HG03575 (cell line): ENCODE results near the gene CRYBG2.
"Not testable (repeated sequence)": the region's sequence is repeated elsewhere in the genome, so short reads cannot be mapped to it uniquely, and the experiment has no call there.

ENCODE experiments used
- ATAC-seq: cut with Tn5 transposase; IDR thresholded peaks from one replicate; pipeline ENCODE4 v1.9.1; 2021; ENCODE audit not compliant: unreplicated experiment, insufficient number of reproducible peaks, low FRiP score; ENCODE audit errors: extremely low read depth

The CRYBG2 gene

GRCh38 chr1:26353210-26353859, 595 bp downstream of the CRYBG2 start:
- no peak for ATAC-seq

- ATAC-seq: no peak
Observed at GRCh38 chr1:26352338-26352679, 1.6 kb downstream of the CRYBG2 start.

- no peak for ATAC-seq
Observed at GRCh38 chr1:26351590-26352337, 2.2 kb downstream of the CRYBG2 start.

- ATAC-seq: no peak
Observed at GRCh38 chr1:26350701-26351589, 3.0 kb downstream of the CRYBG2 start.

GRCh38 chr1:26350343-26350700, 3.6 kb downstream of the CRYBG2 start:
- ATAC-seq: no peak

- ATAC-seq: no peak
Observed at GRCh38 chr1:26349877-26350244, 4.1 kb downstream of the CRYBG2 start.

GRCh38 chr1:26349188-26349876, 4.6 kb downstream of the CRYBG2 start:
- ATAC-seq: no peak

- no peak for ATAC-seq
Observed at GRCh38 chr1:26346274-26347033, 7.5 kb downstream of the CRYBG2 start.

GRCh38 chr1:26345718-26346117, 8.2 kb downstream of the CRYBG2 start:
- no peak for ATAC-seq

- no peak for ATAC-seq
Observed at GRCh38 chr1:26344147-26344920, 9.6 kb downstream of the CRYBG2 start.

- ATAC-seq: no peak
Observed at GRCh38 chr1:26340047-26340481, 13.9 kb downstream of the CRYBG2 start.

GRCh38 chr1:26338670-26339069, 15.3 kb downstream of the CRYBG2 start:
- ATAC-seq: no peak

- ATAC-seq: no peak
Observed at GRCh38 chr1:26337625-26338024, 16.3 kb downstream of the CRYBG2 start.

- ATAC-seq: no peak
Observed at GRCh38 chr1:26337206-26337535, 16.8 kb downstream of the CRYBG2 start.

- no peak for ATAC-seq
Observed at GRCh38 chr1:26336477-26337205, 17.3 kb downstream of the CRYBG2 start.

- no peak for ATAC-seq
Observed at GRCh38 chr1:26335774-26336476, 18.0 kb downstream of the CRYBG2 start.

GRCh38 chr1:26333312-26333711, 20.6 kb downstream of the CRYBG2 start:
- not testable (repeated sequence) for ATAC-seq
